Fibroblast of the aortic adventitia (primary cell): ENCODE measurements around the gene ALOX5. TPM values are rescaled to one million over a fixed set of nuclear protein-coding genes. Genes with fewer than 3 reads are reported as not detected.
A peak's percentile ranks its signal among the peaks of the same experiment; 100 is the strongest.
"Not testable (repeated sequence)": the region's sequence is repeated elsewhere in the genome, so short reads cannot be mapped to it uniquely, and the experiment has no call there.

ENCODE experiments used
- DNase-seq: peaks from one replicate; pipeline ENCODE4 v3.0.0-alpha.2; 2010; ENCODE audit warnings: low read depth
- H3K4me3 ChIP-seq: 2 replicates; pipeline ENCODE4 v1.5.1; 2011; ENCODE audit warnings: low read depth, mild to moderate bottlenecking, control low read depth, low read length, moderate library complexity
- CTCF ChIP-seq: IDR thresholded peaks from 2 replicates; pipeline ENCODE4 v1.5.1; 2011; ENCODE audit warnings: mild to moderate bottlenecking, low read length, control low read depth, inconsistent platforms; ENCODE audit not compliant: insufficient read depth
- total RNA-seq: library from RNA; depleted of rRNA; stranded (reverse); fragments of >200 nt; gene quantifications from 2 replicates; pipeline ENCODE4 v1.2.3, GENCODE V29; 2012; ENCODE audit warnings: low replicate concordance

ALOX5 gene
- not detected in 2 replicates for total RNA-seq

- H3K4me3 ChIP-seq, result peak within 1 kb of the TSS; percentile 25
- no peak for TF ChIP-seq CTCF
- DNase-seq, result no peak
Observed at GRCh38 chr10:45373576-45374349, at the start of gene ALOX5. Gene ALOX5, plus strand, starts transcription at chr10:45374216. Its CDS starts 64 bp downstream, at chr10:45374280.

GRCh38 chr10:45325116-45325515 lies 48.9 kb upstream of the ALOX5 start:
- no peak for TF ChIP-seq CTCF
- H3K4me3 ChIP-seq, result no peak overlapping the region
- DNase-seq, result no peak

- H3K4me3 ChIP-seq, DNase-seq: not testable (repeated sequence)
Observed at GRCh38 chr10:45326864-45327263, 47.2 kb upstream of the ALOX5 start.

GRCh38 chr10:45331824-45332223 lies 42.2 kb upstream of the ALOX5 start:
- DNase-seq, result not testable (repeated sequence)

GRCh38 chr10:45339894-45340293 lies 34.1 kb upstream of the ALOX5 start:
- no peak for TF ChIP-seq CTCF
- no peak for DNase-seq
- no peak overlapping the region for H3K4me3 ChIP-seq

More at GRCh38 chr10:45331824-45332223, 42.2 kb upstream of the ALOX5 start:
- not testable (repeated sequence) for H3K4me3 ChIP-seq

- DNase-seq, H3K4me3 ChIP-seq: not testable (repeated sequence)
Observed at GRCh38 chr10:45340420-45340819, 33.6 kb upstream of the ALOX5 start.

- not testable (repeated sequence) for H3K4me3 ChIP-seq, DNase-seq
Observed at GRCh38 chr10:45346652-45347335, 27.2 kb upstream of the ALOX5 start.

- not testable (repeated sequence) for DNase-seq, H3K4me3 ChIP-seq
Observed at GRCh38 chr10:45347464-45347863, 26.6 kb upstream of the ALOX5 start.

GRCh38 chr10:45348196-45348765 lies 25.7 kb upstream of the ALOX5 start:
- H3K4me3 ChIP-seq, DNase-seq: not testable (repeated sequence)

- H3K4me3 ChIP-seq, result no peak overlapping the region
- no peak for DNase-seq
- TF ChIP-seq CTCF, result no peak
Observed at GRCh38 chr10:45353186-45353585, 20.8 kb upstream of the ALOX5 start.
